ENCODE measurements around the gene FNIP2. TPM values are rescaled to one million over a fixed set of nuclear protein-coding genes. Genes with fewer than 3 reads are reported as not detected.
"Not testable (repeated sequence)": the region's sequence is repeated elsewhere in the genome, so short reads cannot be mapped to it uniquely, and the experiment has no call there.

FNIP2 gene
- total RNA-seq, 4 donors from 2014 or later = 48.9 to 75.8 (median 63.2) TPM

DNA sequence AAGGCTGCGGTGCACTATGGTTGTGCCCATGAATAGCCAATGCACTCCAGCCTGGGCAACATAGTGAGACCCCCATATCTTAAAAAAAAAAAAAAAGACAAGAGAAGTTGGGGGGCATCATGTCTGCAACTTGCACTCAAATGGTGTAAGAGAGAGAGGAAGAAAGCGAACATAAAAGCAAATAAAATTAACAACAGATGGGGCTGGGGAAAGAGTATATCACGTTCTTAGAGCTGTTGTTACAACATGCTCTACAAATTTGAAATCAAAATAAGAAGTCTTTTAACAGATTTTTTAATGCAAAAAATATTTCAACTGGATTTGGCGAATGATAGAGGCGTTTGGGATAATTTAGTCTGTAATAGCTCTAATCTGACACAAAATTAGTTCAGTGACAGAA, 144.9 kb downstream of the FNIP2 start:
- intact Hi-C loops (cut with DNase I) = no loop called here
- Histone ChIP-seq H3K27ac (no peak overlapping the region), H3K36me3 (no peaks in the 10 kb centered on the region), H3K9me3 (no peaks in the 10 kb centered on the region), H3K27me3 (no peaks in the 10 kb centered on the region), H3K4me1 (peaks cover 0 to 4% of the 10 kb centered on the region in 2 donors), H3K4me3 (replicated peaks in 1 of 3) (no peak overlapping the region)
- no peak for DNase-seq
- 85 to 93% methylated on average over 5 of the region's 5 CpGs for WGBS, 2 donors
- no peak for TF ChIP-seq POLR2A (IDR thresholded peaks at IDR 0.05)
- TF ChIP-seq, protein P1, sequence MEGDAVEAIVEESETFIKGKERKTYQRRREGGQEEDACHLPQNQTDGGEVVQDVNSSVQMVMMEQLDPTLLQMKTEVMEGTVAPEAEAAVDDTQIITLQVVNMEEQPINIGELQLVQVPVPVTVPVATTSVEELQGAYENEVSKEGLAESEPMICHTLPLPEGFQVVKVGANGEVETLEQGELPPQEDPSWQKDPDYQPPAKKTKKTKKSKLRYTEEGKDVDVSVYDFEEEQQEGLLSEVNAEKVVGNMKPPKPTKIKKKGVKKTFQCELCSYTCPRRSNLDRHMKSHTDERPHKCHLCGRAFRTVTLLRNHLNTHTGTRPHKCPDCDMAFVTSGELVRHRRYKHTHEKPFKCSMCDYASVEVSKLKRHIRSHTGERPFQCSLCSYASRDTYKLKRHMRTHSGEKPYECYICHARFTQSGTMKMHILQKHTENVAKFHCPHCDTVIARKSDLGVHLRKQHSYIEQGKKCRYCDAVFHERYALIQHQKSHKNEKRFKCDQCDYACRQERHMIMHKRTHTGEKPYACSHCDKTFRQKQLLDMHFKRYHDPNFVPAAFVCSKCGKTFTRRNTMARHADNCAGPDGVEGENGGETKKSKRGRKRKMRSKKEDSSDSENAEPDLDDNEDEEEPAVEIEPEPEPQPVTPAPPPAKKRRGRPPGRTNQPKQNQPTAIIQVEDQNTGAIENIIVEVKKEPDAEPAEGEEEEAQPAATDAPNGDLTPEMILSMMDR (IDR thresholded peaks at IDR 0.05) = no peak

DNA sequence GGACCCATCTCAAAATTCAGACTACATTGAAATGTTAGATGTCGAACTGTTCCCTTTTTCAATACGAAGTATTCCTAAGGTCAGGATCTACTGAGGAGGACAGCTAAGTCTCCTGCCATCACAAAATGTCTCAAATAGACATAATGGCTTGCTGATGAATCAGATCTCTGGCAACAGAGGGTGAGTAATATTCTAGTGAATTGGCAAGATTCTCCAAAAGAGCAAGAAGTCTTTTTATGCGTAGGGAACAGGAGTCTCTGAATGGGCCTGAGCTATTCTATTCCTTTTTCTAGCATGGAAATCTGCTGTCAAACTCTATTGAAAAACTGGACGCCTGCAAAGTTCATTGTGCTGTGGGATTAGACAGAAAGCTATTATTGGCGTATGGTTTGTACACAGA, 145.4 kb downstream of the FNIP2 start:
- H3K4me3 ChIP-seq (replicated peaks in 1 of 3) = no peak overlapping the region
- 89 to 97% methylated on average over 5 of the region's 5 CpGs for WGBS, 2 donors
- intact Hi-C loops (cut with DNase I) = no loop called here
- H3K9me3 ChIP-seq = no peaks in the 10 kb centered on the region
- peaks cover 0 to 4% of the 10 kb centered on the region in 2 donors for H3K4me1 ChIP-seq
- no peak for DNase-seq
- H3K27me3 ChIP-seq = no peaks in the 10 kb centered on the region
- H3K36me3 ChIP-seq = no peaks in the 10 kb centered on the region
- peak overlapping the region in 1 of 3 donors; percentile 2 for H3K27ac ChIP-seq
- TF ChIP-seq POLR2A (IDR thresholded peaks at IDR 0.05) = no peak
- TF ChIP-seq, protein P1 (IDR thresholded peaks at IDR 0.05) = no peak

DNA sequence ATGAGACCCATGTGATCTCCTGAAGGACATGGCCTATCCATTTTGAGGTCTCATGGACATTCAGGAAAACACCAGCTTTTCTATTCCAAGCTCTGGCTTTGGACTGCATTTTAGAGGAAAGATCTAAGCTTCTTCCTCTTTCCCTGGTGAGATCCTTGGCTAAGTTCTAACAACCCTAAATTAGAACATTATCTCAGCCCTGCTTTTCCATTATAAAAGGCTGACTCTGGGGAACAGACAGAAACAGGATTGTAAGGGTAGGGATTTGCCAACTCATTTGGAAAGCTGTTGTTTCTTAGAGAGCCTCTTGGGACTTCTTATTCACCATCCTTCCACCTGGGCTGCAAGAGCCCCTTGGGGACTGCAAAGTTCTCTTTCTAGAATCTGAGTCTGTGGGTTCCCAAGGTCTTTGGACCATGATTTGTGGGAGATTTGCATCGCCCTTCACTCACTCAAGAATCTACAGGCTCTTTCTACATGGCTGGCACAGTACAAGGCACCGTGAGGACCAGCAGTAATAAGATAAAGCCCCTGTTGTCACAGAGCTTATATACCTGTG, 146.9 kb downstream of the FNIP2 start:
- no peaks in the 10 kb centered on the region for H3K36me3 ChIP-seq
- H3K27ac ChIP-seq = no peak overlapping the region
- DNase-seq = no peak
- intact Hi-C loops (cut with DNase I) = no loop called here
- WGBS, 2 donors = 83 to 92% methylated on average over 2 of the region's 2 CpGs
- H3K27me3 ChIP-seq = no peaks in the 10 kb centered on the region
- H3K9me3 ChIP-seq = no peaks in the 10 kb centered on the region
- TF ChIP-seq, protein P1 (IDR thresholded peaks at IDR 0.05) = no peak
- TF ChIP-seq POLR2A (IDR thresholded peaks at IDR 0.05) = no peak
- peaks cover 0 to 4% of the 10 kb centered on the region in 2 donors for H3K4me1 ChIP-seq
- no peak overlapping the region for H3K4me3 ChIP-seq (replicated peaks in 1 of 3)

DNA sequence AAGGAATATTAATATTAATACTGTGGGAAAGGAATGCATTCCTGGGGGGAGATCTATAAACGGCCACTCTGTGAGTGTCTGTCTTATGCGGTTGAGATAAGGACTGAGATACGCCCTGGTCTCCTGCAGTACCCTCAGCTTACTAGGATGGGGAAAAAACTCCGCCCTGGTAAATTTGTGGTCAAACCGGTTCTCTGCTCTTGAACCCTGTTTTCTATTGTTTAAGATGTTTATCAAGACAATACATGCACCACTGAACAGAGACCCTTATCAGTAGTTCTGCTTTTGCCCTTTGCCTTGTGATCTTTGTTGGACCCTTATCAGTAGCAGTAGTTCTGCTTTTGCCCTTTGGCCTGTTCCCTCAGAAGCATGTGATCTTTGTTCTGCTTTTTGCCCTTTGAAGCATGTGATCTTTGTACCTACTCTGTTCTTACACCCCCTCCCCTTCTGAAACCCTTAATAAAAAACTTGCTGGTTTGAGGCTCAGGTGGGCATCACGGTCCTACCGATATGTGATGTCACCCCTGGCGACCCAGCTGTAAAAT, 151.7 kb downstream of the FNIP2 start:
- H3K4me1 ChIP-seq; H3K36me3 ChIP-seq; H3K27me3 ChIP-seq; H3K4me3 ChIP-seq (replicated peaks in 1 of 3); H3K9me3 ChIP-seq; H3K27ac ChIP-seq; intact Hi-C loops (cut with DNase I); DNase-seq: not testable (repeated sequence)
- WGBS, 2 donors = 73 to 74% methylated on average over 8 of the region's 8 CpGs

DNA sequence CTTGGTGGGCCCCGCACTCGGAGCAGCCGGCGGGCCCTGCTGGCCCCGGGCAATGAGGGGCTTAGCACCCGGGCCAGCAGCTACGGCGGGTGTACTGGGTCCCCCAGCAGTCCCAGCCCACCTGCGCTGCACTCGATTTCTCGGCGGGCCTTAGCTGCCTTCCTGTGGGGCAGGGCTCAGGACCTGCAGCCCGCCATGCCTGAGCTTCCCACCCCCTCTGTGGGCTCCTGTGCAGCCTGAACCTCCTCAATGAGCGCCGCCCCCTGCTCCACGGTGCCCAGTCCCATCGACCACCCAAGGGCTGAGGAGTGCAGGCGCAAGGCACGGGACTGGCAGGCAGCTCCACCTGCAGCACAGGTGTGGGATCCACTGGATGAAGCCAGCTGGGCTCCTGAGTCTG, 158.9 kb downstream of the FNIP2 start:
- H3K27ac ChIP-seq; H3K4me3 ChIP-seq (replicated peaks in 1 of 3); H3K27me3 ChIP-seq; H3K36me3 ChIP-seq; DNase-seq; intact Hi-C loops (cut with DNase I); H3K9me3 ChIP-seq; H3K4me1 ChIP-seq: not testable (repeated sequence)
- WGBS, 2 donors = 99 to 100% methylated on average over 2 to 10 of the region's 19 CpGs

DNA sequence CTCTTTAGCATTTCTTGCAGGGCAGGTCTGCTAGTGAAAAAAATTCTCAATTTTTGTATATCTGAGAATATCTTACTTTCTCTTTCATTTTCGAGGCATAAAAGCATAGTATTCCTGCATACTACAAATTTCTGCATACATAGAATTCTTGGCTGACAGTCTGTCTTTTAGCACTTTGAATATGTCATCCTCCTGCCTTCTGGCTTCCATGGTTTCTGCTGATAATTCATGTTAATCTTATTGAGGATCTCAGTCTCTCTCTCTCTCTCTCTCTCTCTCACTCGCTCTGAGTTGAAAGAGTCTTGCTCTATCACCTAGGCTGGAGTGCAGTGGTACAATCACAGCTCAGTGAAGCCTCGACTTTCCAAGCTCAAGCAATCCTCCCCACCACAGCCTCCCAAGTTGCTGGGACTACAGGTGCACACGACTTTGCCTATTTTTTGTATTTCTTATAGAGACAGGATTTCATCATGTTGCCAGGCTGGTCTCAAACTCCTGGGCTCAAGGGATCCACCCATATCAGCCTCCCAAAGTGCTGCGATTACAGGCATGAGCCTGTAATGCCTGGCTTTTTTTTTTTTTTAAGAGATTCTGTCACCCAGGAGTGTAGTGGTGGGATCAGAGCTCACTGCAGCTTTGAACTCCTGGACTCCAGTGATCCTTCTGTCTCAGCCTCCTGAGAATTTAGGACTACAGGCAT, 161.3 kb downstream of the FNIP2 start:
- H3K27ac ChIP-seq = no peak overlapping the region
- no peaks in the 10 kb centered on the region for H3K27me3 ChIP-seq
- H3K36me3 ChIP-seq = no peaks in the 10 kb centered on the region
- DNase-seq = no peak
- 81 to 88% methylated on average over 5 of the region's 5 CpGs for WGBS, 2 donors
- no peaks in the 10 kb centered on the region for H3K9me3 ChIP-seq
- TF ChIP-seq, protein P1 (IDR thresholded peaks at IDR 0.05) = no peak
- TF ChIP-seq POLR2A (IDR thresholded peaks at IDR 0.05) = no peak
- no peak overlapping the region for H3K4me3 ChIP-seq (replicated peaks in 1 of 3)
- H3K4me1 ChIP-seq = no peaks in the 10 kb centered on the region
- intact Hi-C loops (cut with DNase I) = no loop called here
